OCI-M1 (cell line): ENCODE measurements around the gene GEN1.

ENCODE experiments used
- DNase-seq: peaks from one replicate; lab custom pipeline; 2025; lab: John Stamatoyannopoulos, UW

The GEN1 gene

GRCh38 chr2:17753803-17754663, at the start of gene GEN1, which contains the start of gene SMC6:
TSS of gene GEN1 (plus strand) at chr2:17754138. CDS start at chr2:17759944, 5,806 bp downstream.
TSS of gene SMC6 (minus strand) at chr2:17753810. CDS start at chr2:17745946, 7,864 bp downstream.
- peak; percentile 98 for DNase-seq

DNA sequence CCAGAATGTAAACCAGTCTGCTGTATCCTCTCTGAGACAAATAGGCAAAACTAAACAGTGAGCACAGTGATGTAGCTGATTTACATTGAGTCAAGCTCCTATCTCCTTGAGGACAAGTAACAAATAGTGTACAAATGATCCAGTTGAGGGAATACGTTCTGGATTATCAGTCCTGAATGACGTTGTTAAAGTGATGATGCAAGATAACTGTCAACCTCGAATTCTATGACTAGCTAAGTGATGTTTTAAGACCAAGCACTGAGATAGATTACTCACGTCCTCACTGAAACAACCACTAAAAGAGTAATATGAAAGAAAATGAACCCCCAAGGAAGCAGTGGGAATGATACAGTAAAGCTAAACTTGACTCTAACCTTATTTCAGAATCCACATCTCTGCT, 47.1 kb upstream of the GEN1 start:
- DNase-seq, result no peak

DNA sequence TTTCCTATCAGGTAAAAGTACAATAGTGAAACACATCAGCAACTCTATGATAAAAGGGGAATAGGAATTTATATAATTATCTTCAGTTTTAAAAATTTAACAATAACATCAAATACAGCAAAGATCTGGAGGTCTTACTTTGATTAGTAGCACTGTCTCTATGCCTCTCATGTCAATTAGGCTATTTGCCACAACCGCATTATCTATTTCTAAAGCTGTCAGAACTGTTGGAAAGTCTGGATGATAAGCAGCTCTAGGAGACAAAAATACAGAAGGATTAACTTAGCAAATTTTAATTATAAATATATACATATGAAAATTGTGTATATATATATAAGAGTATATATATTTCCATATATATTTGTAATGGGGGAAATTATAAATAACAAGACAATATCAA, 45.4 kb upstream of the GEN1 start:
- no peak for DNase-seq

GRCh38 chr2:17709897-17710296, 44.0 kb upstream of the GEN1 start:
- DNase-seq, result no peak

DNA sequence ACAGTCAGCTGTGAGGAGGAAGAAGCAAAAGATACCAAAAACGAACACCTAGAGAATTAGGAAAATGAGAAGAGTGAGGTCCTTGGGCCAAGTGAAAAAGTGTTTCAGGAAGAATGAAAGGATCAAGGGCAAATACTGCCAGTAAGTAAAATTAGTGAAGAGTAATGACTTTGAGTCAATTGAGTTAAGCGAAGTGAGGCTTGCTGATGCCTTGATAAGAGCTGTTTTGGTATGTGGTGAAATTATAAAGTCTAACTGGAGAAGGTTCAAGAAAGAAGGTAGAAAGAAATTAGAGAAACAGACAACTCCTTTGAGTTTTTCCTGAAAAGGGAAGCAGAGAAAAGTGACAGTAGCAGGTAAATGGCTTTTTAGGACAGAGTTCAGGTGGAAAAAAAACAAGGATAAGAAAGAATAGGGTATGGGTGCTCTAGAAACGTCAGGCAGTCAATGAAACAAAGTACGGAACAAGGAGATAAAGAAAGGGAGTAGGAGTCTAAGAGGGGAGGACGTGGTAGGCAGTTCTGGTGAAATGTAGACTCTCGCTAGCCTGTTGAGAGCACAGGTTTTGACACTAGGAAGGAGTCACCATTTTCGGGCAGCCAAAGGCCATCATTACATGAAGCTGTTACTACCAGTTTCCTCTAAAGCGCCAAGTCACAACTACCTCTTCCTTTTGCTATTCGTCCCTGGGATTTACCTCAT, 43.2 kb upstream of the GEN1 start:
- no peak for DNase-seq

DNA sequence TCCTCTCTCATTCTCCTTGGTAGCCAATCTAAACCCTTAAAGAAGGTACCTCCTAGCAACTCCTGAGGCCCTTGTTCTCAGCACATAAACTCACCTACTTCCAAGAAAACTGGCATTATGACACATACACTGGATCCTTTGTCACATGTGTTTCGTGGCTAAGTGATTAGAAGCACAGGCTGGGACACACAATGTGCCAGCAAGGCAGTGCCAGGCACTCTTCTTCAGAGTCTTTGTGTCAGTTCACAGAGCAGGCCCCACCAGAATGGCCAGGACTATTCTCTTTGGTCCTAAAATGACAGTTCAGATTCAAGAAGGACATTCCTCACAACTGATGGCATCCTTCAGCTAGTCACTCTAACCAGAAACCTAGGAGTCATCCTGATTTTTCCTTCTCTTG, 40.6 kb upstream of the GEN1 start:
- DNase-seq, result no peak

DNA sequence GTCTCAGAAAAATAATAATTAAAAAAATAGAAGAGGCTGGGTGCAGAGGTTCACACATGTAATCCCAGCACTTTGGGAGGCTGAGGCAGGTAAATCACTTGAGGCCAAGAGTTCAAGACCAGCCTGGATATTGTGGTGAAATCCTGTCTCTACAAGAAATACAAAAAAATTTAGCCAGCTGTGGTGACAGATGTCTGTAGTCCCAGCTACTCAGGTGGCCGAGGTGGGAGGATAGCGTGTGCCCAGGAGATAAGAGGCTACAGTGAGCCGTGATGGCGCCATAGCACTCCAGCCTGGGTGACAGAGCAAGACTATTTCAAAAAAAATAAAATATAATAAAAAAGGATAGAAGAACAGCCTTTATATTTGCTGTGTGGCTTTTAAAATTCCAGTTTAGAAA, 36.3 kb upstream of the GEN1 start:
- no peak for DNase-seq

- DNase-seq, result no peak
Measured at GRCh38 chr2:17718689-17719088, 35.2 kb upstream of the GEN1 start.

- peak; percentile 39 for DNase-seq
Measured at GRCh38 chr2:17719562-17720371, 34.2 kb upstream of the GEN1 start.

GRCh38 chr2:17728210-17728609, 25.7 kb upstream of the GEN1 start:
- DNase-seq, result no peak

DNA sequence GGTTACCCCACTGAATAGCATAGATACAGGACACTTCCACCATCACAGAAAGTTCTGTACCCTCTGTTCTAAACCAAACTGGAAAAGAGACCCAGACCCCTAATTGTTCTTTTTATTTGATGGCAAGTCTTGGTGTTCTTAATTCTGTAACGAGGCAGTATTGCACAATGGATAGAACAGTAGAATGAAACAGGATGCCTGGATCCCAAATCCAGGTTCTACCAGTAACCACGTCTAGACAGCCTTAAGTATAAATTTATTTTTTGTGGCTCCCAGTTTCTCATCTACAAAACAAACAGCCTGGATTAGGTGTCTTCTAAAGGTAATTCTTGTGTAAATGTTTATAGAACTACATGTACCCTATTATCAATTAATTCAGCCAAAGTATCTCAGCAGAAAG, 24.1 kb upstream of the GEN1 start:
- DNase-seq, result no peak

DNA sequence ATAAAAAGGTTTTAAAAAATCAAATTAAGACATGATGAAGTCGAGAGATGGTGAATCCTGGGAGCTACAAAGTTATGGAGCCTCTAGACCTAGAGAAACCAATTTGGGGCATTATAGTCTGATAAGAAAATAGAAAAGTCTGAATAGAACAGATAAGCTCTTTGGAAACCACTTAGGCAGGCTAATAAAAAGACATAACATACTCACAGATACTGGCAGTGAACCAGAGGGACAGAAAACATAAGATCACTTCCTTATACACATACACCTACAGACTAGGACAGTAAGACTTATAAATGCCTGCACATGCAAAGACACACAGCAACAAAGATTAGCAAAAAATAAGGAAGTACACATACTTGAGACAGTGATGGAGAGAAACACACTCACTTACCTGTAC, 20.3 kb upstream of the GEN1 start:
- DNase-seq, result peak; percentile 76

GRCh38 chr2:17735864-17736263, 18.1 kb upstream of the GEN1 start:
- no peak for DNase-seq

DNA sequence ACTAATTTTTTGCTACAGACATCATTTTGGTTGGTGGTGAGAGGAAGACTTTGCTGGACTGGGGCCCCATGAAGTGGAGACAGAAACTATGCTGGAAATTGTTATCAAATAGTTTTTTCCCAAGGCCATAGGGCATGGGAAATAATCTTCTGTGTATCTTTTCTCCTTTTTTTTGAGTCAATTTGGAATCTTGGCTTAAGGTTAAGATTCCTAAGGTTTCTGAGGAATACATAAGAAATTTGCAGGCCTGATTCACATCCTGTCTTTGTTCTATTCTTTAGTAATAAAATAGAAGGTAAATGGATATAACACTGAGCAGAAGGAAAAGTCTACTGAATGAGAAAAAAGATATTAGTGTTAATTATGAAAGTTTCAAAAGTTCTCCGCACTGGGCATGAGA, 16.9 kb upstream of the GEN1 start:
- DNase-seq, result no peak

GRCh38 chr2:17740203-17740602, 13.7 kb upstream of the GEN1 start:
- no peak for DNase-seq

DNA sequence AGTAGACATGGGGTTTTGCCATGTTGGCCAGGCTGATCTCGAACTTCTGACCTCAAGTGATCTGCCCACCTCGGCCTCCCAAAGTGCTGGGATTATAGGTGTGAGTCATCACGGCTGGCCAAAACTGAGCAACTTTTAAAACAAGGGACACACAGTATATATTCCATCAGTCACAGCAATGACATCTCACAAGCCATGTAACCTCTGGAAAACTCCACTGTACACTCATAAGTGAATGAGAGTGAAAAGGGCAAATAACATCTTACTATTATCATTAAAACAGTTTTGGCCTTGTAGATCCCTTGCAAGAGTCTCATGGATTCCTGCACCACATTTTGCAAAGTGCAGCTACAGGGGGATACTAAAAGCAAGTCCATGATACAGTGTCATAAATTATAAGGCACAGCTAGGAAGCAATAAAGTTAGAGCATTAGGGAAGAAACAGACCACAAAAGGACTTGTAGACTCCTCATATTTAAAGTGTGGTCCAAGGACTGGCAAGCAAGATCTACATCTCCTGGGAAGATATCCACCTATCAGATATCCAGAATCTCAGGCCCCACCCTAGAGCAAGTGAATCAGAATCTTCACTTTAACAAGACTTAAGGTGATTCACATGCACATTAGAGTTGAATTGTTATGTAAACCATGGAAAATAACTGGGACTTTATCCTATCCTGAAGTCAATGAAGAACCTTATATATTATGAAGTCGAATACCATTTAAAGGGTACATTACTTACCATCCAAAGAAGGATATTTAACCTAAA, 6.1 kb upstream of the GEN1 start:
- no peak for DNase-seq

DNA sequence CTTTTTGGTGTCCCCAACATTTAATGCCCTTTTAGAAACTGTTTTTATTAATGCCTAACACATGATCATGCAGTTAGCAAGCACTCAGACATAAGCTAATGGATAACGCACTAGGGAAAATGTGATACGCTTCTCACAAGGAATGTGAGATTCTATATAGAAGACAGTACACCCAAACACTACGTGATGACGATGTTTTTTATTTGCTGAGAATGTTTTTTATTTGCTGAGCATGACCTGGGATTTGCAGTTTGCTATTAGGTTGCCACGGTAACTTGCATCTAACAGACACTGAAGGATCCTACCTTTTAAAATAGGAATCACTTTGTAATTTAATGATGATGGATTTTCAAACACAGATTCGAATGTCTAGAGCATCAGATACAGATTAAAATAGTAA, 5.2 kb upstream of the GEN1 start:
- no peak for DNase-seq

DNA sequence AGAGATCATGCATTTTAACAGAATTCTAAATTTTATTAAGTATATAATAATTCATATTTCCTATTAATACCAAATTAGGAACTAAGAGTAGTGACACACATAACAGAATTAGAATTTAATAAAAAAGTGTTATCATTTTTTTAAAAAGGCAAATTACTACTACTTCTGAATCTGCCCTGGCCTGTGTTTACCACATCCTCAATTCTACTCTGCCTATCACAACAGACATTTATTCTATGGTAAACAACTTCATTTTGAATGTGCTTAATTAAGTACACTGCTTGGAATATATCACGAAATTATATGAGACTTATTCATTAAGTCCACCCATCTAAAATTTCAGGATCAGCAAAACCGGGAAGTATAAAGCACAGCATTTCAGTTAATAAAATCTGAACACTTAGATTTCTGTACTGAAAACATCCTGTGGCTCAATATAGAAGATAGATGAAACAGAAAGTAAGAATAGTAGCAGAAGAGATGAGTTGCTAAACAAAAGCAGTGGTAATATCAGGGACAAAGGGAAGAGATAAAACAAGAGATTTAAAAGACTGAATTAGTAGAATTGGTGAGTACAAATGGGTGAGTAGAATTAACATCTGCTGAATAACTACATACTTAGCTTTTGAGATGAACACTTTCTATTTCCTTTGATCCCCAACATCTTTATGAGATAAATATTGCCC, 4.0 kb upstream of the GEN1 start:
- DNase-seq, result peak; percentile 15

DNA sequence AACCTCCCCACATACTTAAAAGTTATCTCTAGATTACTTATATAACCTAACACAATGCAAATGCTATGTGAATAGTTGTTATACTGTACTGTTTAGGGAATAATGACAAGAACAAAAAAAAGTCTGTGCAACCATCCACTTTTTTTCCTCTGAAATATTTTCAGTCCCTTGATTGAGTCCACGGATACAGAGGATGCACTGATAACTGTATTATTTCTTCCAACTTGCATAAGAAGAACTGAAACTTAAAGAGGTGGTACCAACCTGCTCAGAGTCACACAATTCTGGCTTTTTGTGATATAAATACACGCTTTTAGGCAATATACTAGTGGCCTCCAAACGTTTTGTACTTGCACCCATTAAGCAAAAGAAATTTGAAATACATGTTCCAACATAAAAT, 1.7 kb upstream of the GEN1 start:
- peak; percentile 30 for DNase-seq

- DNase-seq, result peak; percentile 70
Measured at GRCh38 chr2:17752892-17753802, 791 bp upstream of the GEN1 start.
